ENCODE measurements around the gene PHACTR3.
"Not testable (repeated sequence)": the region's sequence is repeated elsewhere in the genome, so short reads cannot be mapped to it uniquely, and the experiment has no call there.

- not testable (repeated sequence) for TF ChIP-seq EZH2phosphoT487 (IDR thresholded peaks at IDR 0.05; ENCODE audit: borderline replicate concordance, low read length); EZH2 (IDR thresholded peaks at IDR 0.05; ENCODE audit: low read length, unreplicated experiment)
- TF ChIP-seq, protein P1, sequence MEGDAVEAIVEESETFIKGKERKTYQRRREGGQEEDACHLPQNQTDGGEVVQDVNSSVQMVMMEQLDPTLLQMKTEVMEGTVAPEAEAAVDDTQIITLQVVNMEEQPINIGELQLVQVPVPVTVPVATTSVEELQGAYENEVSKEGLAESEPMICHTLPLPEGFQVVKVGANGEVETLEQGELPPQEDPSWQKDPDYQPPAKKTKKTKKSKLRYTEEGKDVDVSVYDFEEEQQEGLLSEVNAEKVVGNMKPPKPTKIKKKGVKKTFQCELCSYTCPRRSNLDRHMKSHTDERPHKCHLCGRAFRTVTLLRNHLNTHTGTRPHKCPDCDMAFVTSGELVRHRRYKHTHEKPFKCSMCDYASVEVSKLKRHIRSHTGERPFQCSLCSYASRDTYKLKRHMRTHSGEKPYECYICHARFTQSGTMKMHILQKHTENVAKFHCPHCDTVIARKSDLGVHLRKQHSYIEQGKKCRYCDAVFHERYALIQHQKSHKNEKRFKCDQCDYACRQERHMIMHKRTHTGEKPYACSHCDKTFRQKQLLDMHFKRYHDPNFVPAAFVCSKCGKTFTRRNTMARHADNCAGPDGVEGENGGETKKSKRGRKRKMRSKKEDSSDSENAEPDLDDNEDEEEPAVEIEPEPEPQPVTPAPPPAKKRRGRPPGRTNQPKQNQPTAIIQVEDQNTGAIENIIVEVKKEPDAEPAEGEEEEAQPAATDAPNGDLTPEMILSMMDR (conservative IDR thresholded peaks at IDR 0.05; ENCODE audit: low read depth, low read length): not testable (repeated sequence)
These were observed 14.2 kb downstream of the PHACTR3 start for GRCh38 chr20:59618585-59618984.
